ENCODE results near the gene NOX3.

The NOX3 gene

DNA sequence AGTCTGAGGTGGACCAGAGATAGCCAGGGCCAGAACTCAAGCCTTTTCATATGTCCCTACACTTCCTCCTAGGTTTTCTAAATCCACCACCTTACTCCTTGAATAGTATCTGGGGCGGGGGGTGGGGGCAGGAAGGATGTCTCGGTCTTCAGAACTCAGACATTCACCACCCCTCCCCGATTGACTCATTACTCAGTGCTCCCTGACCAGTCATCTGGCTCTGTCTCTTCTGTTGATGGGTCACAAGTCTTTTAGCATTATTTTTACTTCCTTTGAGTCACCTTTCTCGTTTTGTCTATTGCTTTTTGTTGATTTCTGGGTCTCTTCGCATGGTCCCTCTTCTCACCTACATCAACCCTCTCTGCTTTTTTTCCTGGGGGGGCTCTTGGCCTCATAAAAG is 23.3 kb downstream of the NOX3 start:
- no peak for DNase-seq

DNA sequence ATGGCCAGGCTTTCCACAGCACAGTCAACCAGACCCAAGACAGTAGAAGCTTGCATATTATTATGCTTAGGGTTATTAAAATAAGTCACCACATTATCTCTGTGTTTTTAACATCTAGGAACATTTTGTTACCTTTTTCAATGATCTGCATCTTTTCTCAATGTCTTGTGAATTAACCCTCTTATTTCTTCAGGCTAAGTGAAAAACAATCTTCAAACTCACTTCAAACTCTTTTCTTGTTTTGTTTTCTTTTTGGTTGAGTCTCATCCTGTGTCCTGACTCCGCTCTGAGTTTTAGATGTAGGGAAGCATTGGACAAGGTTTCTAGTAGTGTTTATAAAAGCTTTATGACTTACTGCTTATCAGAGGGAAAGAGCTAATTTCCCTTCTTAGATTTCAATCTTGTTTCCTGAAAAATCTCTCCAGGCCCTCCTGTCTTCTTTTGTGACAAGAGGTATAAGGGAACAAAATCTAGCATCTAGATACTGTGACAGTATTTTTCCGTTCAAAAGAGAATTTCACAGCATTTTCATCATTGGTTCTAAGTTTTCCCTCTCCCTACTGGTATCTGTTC is 26.2 kb downstream of the NOX3 start:
- DNase-seq: no peak

DNA sequence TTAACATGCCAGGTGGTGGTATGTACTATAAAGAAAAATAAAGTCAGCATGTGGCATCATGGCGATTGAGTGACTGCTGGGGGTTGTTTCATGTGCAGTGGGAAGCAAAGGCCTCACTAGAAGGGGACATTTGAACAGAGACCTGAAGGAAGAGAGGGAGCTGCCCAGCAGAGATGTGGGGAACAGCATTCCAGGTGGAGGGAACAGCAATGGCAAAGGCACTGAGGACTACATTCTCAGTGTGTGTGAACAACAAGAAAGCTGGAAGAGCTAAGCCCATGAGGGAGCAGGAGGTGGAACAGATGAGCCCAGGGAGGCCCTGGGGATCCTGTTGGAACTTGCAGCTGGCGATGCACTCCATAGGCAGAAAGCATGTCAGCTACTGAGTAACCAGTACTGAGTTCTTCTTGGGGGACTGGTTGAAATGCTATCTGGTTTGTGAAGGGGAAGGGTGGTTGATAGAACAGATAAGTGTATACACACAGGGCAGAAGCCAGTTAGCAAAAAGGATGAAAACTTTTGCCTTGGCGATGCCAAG is 29.2 kb downstream of the NOX3 start:
- DNase-seq: no peak

GRCh38 chr6:155424181-155424580 is 31.5 kb downstream of the NOX3 start:
- DNase-seq: no peak

GRCh38 chr6:155422635-155423034 is 33.0 kb downstream of the NOX3 start:
- no peak for DNase-seq

DNA sequence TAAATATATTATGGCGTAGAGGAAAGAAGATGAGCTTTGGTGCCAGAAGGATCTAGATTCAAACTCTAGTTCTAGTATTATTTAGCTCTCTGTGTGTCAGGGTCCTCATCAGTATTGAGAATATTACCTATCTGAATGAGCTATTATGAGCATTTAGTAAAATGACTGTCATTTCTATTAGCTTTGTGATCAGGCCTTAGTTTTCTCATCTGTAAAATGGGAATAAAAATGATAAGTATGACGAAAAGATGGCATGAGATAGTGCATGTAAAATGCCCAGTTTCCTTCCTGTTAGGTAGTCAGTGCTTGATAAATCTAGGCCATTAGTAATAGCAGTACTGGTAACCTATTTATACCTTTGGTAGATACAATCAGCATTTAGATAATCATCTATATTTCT is 35.1 kb downstream of the NOX3 start:
- DNase-seq: peak; percentile 6

GRCh38 chr6:155419161-155419560 is 36.5 kb downstream of the NOX3 start:
- no peak for DNase-seq

DNA sequence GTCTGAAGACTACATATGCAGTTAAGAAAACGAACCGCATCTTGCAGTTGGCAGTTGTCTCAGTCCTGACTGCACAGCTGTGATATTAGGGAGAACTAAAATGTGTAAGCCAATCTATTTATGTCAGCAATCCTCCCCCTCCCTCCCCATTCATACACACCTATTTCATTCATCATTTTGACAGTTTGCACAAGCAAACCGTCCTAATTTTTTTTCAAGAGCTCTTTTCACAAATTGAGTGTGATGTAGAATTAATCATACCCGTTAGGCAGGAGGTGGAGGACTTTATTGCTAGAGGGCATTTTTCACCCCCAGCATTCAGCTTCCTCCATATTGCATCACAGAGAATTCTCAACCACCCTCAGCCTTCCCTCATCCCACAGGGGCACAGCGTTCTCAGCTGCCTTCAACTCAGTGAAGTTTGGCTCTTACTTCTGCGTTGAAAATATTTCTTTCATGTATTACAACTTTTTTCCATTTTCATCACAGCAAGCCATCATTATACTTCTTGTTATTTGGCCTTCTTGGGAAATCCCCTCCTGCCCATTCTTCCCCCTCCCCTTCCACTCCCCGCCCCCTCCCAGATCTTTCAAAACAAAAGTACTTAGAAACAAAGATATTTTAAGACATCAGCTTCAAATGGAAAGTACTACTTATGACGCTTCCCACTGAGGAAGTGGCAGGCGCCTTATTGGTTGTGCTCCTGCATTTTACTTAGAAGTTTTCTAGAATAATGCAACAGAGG is 37.5 kb downstream of the NOX3 start:
- peak; percentile 77 for DNase-seq

DNA sequence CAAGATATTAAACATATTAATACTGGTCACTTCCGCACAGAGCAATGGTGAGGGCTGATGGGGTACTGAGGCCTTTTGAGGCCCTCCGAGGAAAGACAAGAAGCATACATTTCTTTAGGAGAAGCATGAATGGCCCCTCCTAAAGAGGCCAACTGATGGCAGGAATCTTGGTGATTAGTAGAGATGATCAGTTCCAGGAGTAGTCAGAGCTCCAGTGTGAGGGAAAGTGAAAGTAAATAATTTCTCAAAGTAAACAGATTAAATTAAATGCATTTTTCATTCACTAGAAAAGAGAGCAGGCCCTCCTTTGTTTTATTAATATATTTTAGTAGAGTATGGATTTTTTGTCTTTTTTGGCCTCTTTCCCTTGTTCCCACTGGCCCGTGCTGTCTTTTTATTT is 38.2 kb downstream of the NOX3 start:
- DNase-seq: peak; percentile 3

GRCh38 chr6:155415953-155416352 is 39.7 kb downstream of the NOX3 start:
- no peak for DNase-seq

- no peak for DNase-seq
Measured at GRCh38 chr6:155414049-155414448, 41.6 kb downstream of the NOX3 start.

DNA sequence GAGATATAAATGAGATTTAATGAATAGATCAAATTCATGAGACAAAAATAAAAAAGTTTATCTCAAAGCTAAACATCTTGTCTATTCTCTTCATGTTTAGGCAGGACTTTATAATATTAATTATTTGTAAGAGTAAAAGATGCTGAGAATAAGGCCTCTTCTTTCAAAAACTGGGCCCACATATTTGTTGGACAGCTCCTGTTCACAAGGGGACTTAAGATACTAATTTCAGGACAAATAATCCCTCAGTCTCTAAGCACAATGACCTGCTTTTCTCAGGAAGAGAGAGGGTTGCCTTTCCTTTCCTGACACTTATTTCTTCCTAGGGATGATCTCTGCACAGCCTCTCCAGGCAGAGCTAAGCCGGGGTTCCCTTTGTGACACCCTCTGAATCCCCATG is 43.3 kb downstream of the NOX3 start:
- no peak for DNase-seq

- DNase-seq: no peak
Measured at GRCh38 chr6:155411154-155412052, 44.2 kb downstream of the NOX3 start.

DNA sequence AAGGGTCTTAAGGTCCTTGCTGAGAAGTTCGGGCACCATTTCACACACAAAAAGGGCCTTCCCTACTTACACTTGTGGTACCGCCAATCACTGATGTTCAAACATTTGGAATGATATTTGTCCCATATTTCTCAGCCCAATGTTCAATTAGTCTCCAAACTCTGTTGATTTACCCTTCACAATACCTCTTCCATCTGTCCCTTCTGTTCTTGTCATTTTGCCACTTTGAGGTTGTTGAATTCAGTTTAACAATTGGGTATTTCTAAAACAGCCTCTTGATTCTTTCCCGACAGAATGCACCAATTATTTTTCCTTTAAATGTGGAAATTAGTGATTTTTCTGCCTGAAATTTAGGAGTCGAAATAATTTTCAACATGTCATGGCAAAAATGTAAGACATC is 46.2 kb downstream of the NOX3 start:
- DNase-seq: no peak

GRCh38 chr6:155408981-155409380 is 46.7 kb downstream of the NOX3 start:
- no peak for DNase-seq

DNA sequence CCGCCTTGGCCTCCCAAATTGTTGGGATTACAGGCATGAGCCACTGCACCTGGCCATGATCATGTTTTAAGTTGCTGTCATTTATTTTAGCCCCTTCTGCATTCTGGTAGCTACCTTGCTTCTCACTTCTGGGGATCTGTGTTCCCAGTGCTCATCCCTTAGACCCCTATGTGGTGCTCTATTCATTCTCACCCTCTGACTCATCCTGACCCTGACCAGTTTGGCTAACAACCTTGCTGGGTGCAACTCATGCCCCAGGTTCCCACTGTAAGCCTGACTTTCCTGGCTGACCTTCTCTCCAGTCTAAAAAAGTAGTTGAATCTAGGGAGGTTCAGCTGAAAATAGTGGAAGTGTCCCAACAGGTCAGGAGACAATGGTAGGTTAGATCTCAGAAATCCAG is 47.4 kb downstream of the NOX3 start:
- no peak for DNase-seq

GRCh38 chr6:155406801-155407200 is 48.8 kb downstream of the NOX3 start:
- no peak for DNase-seq

DNA sequence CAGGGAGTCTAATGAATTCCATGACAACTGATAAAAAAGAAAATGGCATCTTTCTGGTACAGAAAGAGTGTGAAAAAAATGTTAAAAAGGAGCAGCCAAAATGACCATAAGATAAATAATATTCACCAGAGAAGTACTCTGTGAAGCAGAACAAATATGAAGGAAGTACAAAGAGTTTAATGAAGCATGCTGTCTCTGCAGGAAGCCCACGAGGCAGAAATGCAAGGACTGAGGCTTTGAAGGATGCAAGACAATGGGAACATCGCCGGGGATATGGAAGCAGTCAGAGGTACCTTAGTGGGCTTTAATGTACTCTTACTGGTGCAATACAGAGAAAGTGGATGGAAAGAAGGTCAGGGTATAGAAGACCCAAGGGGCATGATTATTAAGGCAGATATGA is 50.7 kb downstream of the NOX3 start:
- no peak for DNase-seq

GRCh38 chr6:155402656-155403304 is 52.9 kb downstream of the NOX3 start:
- no peak for DNase-seq

- no peak for DNase-seq
Measured at GRCh38 chr6:155400654-155400965, 55.0 kb downstream of the NOX3 start.

GRCh38 chr6:155399745-155400653 is 55.6 kb downstream of the NOX3 start:
- no peak for DNase-seq

DNA sequence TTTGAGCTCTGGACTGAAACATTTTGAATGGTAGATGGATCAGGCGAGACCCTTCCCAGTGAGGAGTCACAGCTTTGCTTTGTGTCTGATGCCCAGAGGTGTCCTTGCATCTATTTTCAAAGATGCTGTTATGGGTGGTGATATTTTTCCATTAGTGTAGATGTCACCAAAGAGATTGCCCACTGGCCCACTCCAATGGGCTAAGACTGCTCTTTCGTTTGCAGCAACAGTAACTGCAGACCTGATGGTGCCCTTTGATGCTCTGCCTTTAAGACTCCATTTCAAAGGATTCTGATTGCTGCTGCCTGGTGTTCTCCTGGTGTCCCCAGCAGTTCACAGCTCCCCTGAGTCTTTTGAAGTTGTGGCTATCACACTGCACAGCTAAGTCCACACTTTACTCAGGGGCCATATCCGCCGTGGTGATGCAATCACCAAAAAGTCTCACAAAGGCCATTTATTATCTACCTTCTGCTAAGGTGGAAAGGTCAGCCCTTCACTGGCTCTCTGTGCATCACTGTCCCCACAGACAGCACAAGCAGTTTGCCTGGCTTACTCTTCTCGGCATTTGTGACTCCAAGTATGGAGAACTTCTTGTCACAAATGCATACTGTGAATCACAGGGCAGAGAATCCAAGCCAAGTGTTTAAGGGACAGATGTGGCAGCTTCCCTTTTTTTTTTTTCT is 56.4 kb downstream of the NOX3 start:
- no peak for DNase-seq
